Astrocyte of the spinal cord (primary cell): ENCODE data around the gene AIFM3.
A peak's percentile ranks its signal among the peaks of the same experiment; 100 is the strongest.

ENCODE experiments used
- DNase-seq: peaks from one replicate; pipeline ENCODE4 v3.0.0; 2011; ENCODE audit warnings: low read depth, low spot score
- H3K4me3 ChIP-seq: 2 replicates; pipeline ENCODE4 v1.5.1; 2011; ENCODE audit warnings: low read depth, mild to moderate bottlenecking, low read length, moderate library complexity
- in situ Hi-C: cut with HindIII; loops from 2 replicates; pipeline ENCODE4 v1.10.0; 2017; ENCODE audit warnings: low sequenced_read_pairs
- TF ChIP-seq, protein P1 (sequence below): IDR thresholded peaks from 2 replicates; pipeline ENCODE4 v1.5.1; 2012; ENCODE audit warnings: low read depth, mild to moderate bottlenecking, low read length, inconsistent platforms

Gene AIFM3

DNA sequence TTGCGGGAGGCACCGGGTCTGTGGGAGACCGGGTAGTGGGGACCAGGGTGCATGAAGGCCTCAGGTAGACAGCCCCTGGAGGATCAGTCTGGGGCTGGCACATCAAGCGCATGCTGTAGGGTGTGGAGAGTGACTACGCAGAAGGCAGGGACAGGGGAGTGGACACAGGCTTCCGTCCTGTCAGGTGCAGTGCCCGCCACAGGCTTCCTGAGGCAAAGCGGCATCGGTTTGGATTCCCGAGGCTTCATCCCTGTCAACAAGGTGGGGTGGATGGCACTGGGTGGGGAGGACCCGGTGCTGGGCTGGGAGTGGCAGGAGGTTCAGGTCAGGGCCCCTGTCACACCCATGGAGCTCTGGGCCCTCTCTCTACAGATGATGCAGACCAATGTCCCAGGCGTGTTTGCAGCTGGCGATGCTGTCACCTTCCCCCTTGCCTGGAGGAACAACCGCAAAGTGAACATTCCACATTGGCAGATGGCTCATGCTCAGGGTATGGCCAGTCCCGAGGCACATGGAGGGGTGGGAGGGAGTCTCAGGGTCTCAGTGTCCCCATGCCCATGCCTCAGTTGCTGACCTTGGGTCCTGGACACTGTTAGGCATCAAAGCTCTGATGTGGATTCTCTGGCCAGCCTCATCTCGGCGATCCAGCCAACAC is 10.6 kb downstream of the AIFM3 start:
- TF ChIP-seq, protein P1, sequence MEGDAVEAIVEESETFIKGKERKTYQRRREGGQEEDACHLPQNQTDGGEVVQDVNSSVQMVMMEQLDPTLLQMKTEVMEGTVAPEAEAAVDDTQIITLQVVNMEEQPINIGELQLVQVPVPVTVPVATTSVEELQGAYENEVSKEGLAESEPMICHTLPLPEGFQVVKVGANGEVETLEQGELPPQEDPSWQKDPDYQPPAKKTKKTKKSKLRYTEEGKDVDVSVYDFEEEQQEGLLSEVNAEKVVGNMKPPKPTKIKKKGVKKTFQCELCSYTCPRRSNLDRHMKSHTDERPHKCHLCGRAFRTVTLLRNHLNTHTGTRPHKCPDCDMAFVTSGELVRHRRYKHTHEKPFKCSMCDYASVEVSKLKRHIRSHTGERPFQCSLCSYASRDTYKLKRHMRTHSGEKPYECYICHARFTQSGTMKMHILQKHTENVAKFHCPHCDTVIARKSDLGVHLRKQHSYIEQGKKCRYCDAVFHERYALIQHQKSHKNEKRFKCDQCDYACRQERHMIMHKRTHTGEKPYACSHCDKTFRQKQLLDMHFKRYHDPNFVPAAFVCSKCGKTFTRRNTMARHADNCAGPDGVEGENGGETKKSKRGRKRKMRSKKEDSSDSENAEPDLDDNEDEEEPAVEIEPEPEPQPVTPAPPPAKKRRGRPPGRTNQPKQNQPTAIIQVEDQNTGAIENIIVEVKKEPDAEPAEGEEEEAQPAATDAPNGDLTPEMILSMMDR: no peak
- in situ Hi-C loops: no loop called here
- no peak overlapping the region for H3K4me3 ChIP-seq
- DNase-seq: no peak

DNA sequence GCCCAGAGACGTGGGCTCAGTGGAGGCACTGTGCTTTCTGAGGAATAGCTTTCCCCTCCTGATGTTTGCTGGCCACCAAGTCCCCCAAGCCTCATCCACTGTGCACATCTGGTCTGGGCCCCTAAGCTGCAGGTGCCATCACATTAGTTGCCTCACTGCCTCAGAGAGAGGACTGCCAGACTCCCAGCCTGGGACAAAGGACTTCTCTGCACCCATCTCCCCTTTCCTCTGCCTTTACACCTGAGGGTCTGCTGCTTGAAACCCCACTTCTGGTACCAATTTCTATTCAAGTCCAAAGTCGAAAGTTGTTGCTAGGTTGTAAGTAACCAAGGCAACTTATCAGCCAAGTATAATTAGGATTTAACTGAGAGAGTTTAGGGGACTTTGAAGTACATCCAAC is 11.4 kb downstream of the AIFM3 start:
- DNase-seq: no peak
- TF ChIP-seq, protein P1: no peak
- in situ Hi-C loops: no loop called here
- no peak overlapping the region for H3K4me3 ChIP-seq

DNA sequence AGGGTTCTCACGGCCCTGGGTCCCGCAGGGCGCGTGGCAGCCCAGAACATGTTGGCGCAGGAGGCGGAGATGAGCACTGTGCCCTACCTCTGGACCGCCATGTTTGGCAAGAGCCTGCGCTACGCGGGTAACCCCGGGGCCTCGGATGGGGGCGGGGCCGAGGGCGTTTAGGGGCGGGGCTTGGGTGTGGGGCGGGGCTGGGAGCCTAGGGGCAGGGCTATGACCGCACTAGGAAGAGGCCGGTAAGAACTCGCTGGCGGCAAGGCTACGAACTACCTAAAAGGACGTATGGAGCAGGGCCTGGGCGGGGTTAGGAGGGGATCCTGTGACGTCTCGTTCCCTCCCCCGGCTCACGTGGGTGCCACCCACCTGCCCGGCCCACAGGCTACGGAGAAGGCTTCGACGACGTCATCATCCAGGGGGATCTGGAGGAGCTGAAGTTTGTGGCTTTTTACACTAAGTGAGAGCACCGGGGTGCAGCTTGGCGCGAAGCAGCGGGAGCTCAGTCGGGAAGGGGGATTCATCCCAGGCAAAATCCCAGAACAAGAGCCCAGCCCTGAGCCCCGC is 12.3 kb downstream of the AIFM3 start:
- peak overlapping the region; percentile 14 for H3K4me3 ChIP-seq
- DNase-seq: peak; percentile 77
- TF ChIP-seq, protein P1: no peak
- in situ Hi-C loops: no loop called here

DNA sequence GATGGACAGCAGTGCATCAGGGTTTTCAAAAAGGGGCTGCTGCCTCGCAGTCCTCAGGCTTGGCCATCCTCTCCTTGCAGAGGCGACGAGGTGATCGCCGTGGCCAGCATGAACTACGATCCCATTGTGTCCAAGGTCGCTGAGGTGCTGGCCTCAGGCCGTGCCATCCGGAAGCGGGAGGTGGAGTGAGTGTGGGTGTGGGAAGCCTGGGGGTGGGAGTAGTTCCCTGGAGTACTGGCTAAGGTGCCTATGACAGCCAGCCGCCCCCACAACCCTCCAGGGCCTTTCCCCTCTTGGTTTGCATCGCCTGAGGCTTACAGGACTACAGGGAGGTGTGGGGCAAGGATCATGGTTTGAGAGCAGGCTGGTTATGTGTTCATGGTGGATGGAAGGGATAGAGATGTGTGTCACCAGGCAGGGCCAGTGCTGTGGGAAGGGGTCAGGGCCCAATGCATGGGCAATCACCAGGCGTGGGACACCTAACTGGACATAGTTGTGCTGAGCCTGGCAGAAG is 12.9 kb downstream of the AIFM3 start:
- in situ Hi-C loops: no loop called here
- TF ChIP-seq, protein P1: no peak
- no peak for DNase-seq
- H3K4me3 ChIP-seq: peak overlapping the region; percentile 14

DNA sequence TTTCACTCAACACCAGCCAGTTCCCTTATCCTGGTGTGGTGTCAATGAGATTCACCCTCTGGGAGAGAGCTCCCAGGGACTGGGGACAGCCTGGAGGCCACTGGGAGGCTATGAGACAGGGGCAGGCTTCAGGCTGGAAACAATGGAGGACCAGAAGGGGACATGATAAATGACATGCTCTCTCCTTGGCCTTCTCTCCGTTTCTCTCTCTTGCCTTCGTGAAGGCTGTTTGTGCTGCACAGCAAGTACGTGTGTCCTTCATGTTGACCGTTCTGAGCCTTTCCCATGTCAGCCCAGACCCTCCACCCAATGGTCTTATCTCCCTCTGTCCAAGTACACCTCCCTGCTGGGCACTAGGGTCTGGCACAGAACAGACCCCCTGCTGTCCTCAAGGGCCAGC is 13.5 kb downstream of the AIFM3 start:
- in situ Hi-C loops: no loop called here
- no peak overlapping the region for H3K4me3 ChIP-seq
- TF ChIP-seq, protein P1: no peak
- no peak for DNase-seq

DNA sequence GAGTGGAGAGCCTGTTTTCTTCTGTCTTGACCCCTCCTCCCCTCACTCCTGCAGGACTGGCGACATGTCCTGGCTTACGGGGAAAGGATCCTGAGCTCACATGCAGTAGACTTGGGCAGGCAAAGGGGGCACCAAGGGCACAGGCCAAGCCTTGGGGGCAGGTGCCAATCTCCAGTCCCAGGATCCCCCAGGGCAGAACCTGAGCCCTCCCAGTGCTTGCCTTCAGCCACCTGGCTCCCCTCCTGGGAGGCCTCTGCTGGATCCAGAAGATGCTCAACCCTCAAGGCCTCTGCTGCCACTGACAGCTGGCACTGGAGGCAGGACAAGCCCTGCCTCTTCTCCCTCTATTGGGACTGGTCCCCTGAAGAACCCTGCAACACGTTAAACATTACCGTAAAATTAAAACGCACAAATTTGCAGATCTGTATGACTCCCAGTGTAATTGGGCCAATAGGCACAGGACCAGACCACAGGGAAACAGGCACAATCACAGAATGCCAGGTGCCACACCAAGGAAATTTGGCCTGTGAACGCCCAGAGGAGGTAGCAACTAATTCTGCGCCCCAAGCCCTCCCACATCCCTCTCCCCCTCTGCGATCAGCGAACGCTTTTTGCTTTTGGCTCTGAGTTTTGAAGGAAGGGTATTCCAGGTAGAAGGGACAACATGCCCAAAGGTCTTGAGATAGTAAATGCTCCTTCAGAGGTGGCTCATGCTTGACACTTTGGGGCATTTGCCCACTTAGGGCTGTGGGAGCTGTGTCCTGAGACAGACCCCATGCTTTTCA is 14.1 kb downstream of the AIFM3 start:
- in situ Hi-C loops: no loop called here
- TF ChIP-seq, protein P1: no peak
- no peak for DNase-seq

More for the DNA sequence above, 14.1 kb downstream of the AIFM3 start:
- H3K4me3 ChIP-seq: peak overlapping the region; percentile 85
